ENCODE data around the gene SLAMF9.

Gene SLAMF9

GRCh38 chr1:159949981-159950381 is 4.1 kb downstream of the SLAMF9 start:
- no peak overlapping the region for H3K4me3 ChIP-seq (replicated peaks; ENCODE audit: low read depth, low read length)
- no peak for TF ChIP-seq CTCF (IDR thresholded peaks at IDR 0.05; ENCODE audit: low read length, missing control alignments)
- DNase-seq (ENCODE audit: low read depth) = no peak

- H3K4me3 ChIP-seq (replicated peaks; ENCODE audit: low read depth, low read length) = no peak overlapping the region
- DNase-seq (ENCODE audit: low read depth) = no peak
- TF ChIP-seq CTCF (IDR thresholded peaks at IDR 0.05; ENCODE audit: low read length, missing control alignments) = no peak
Observed at GRCh38 chr1:159949123-159949522, 4.9 kb downstream of the SLAMF9 start.

- TF ChIP-seq CTCF (IDR thresholded peaks at IDR 0.05; ENCODE audit: low read length, missing control alignments) = no peak
- DNase-seq (ENCODE audit: low read depth) = no peak
- no peak overlapping the region for H3K4me3 ChIP-seq (replicated peaks; ENCODE audit: low read depth, low read length)
Observed at GRCh38 chr1:159947942-159948341, 6.1 kb downstream of the SLAMF9 start.

- no peak overlapping the region for H3K4me3 ChIP-seq (replicated peaks; ENCODE audit: low read depth, low read length)
- no peak for DNase-seq (ENCODE audit: low read depth)
- no peak for TF ChIP-seq CTCF (IDR thresholded peaks at IDR 0.05; ENCODE audit: low read length, missing control alignments)
Observed at GRCh38 chr1:159946242-159947187, 7.5 kb downstream of the SLAMF9 start.

GRCh38 chr1:159945483-159946241 is 8.4 kb downstream of the SLAMF9 start, which contains the start of gene IGSF9:
Gene IGSF9, minus strand, starts transcription at chr1:159945613. Its CDS starts 2,159 bp downstream, at chr1:159943454.
- TF ChIP-seq CTCF (IDR thresholded peaks at IDR 0.05; ENCODE audit: low read length, missing control alignments) = peak; percentile 28
- peak; percentile 73 for DNase-seq (ENCODE audit: low read depth)
- peak within 1 kb of the TSS; percentile 47 for H3K4me3 ChIP-seq (replicated peaks; ENCODE audit: low read depth, low read length)

- H3K4me3 ChIP-seq (replicated peaks; ENCODE audit: low read depth, low read length) = peak overlapping the region; percentile 47
- TF ChIP-seq CTCF (IDR thresholded peaks at IDR 0.05; ENCODE audit: low read length, missing control alignments) = no peak
- DNase-seq (ENCODE audit: low read depth) = peak; percentile 14
Observed at GRCh38 chr1:159944623-159945455, 9.2 kb downstream of the SLAMF9 start.
